Calu3 (cell line): ENCODE measurements around the gene CXCR5. TPM values are rescaled to one million over a fixed set of nuclear protein-coding genes. Genes with fewer than 3 reads are reported as not detected.

Experiments
- BruUV-seq: library from RNA; stranded (reverse); fragments of 400-500 nt; replicated peaks from 2 replicates; lab custom pipeline; 2021; lab: Mats Ljungman, UMichigan
- CTCF ChIA-PET: fragments of 300-600 bp; sonication (Branson Sonifier 250); formaldehyde crosslinking; loops from one replicate; lab custom pipeline; 2022; ENCODE audit warnings: antibody characterized with exemption; lab: Charles Lee
- DNase-seq: peaks from one replicate; pipeline ENCODE4 v3.0.0; 2022
- H3K27ac Mint-ChIP-seq: one replicate; pipeline ENCODE4 v1.8.0; 2022; ENCODE audit warnings: mixed read lengths; ENCODE audit not compliant: unreplicated experiment
- H3K27me3 Mint-ChIP-seq: one replicate; pipeline ENCODE4 v1.8.0; 2022; ENCODE audit warnings: mixed read lengths; ENCODE audit not compliant: unreplicated experiment
- H3K36me3 Mint-ChIP-seq: one replicate; pipeline ENCODE4 v1.8.0; 2022; ENCODE audit warnings: mild to moderate bottlenecking, moderate library complexity, mixed read lengths; ENCODE audit not compliant: insufficient read depth, unreplicated experiment
- H3K4me1 Mint-ChIP-seq: one replicate; pipeline ENCODE4 v1.8.0; 2022; ENCODE audit warnings: mild to moderate bottlenecking, low read depth, mixed read lengths; ENCODE audit not compliant: unreplicated experiment
- H3K4me3 Mint-ChIP-seq: one replicate; pipeline ENCODE4 v1.8.0; 2022; ENCODE audit warnings: mild to moderate bottlenecking, low read depth, moderate library complexity, mixed read lengths; ENCODE audit not compliant: unreplicated experiment
- H3K9me3 Mint-ChIP-seq: one replicate; pipeline ENCODE4 v1.8.0; 2022; ENCODE audit warnings: low read depth, mixed read lengths; ENCODE audit not compliant: unreplicated experiment
- CTCF ChIP-seq: fragments of 200-600 bp; IDR thresholded peaks from one replicate; pipeline ENCODE4 v1.8.0; 2022; ENCODE audit warnings: antibody characterized with exemption; ENCODE audit not compliant: unreplicated experiment
- intact Hi-C: fragments of 100-400 bp; cut with micrococcal nuclease; formaldehyde crosslinking; loops from one replicate; pipeline ENCODE4 v1.10.0; 2022; ENCODE audit not compliant: unreplicated experiment
- total RNA-seq: library from RNA; stranded (reverse); gene quantifications from 2 replicates; pipeline ENCODE4 v1.2.3, GENCODE V29; 2022

CXCR5 gene
- total RNA-seq, 1 experiment from 2014 or later: not detected

GRCh38 chr11:118898400-118899295, 15.0 kb downstream of the CXCR5 start:
- H3K36me3 Mint-ChIP-seq: peaks cover 71% of the 10 kb centered on the region
- no TSS peak for BruUV-seq

GRCh38 chr11:118899296-118899688, 15.6 kb downstream of the CXCR5 start:
- intact Hi-C loops: no loop called here
- no peaks in the 10 kb centered on the region for H3K27me3 Mint-ChIP-seq
- peaks cover 67% of the 10 kb centered on the region for H3K36me3 Mint-ChIP-seq
- BruUV-seq: no TSS peak
- no peaks in the 10 kb centered on the region for H3K9me3 Mint-ChIP-seq
- DNase-seq: no peak
- H3K27ac Mint-ChIP-seq: no peak overlapping the region
- TF ChIP-seq CTCF: no peak
- no peak overlapping the region for H3K4me3 Mint-ChIP-seq
- CTCF ChIA-PET: no interaction called here
- H3K4me1 Mint-ChIP-seq: peaks cover 10% of the 10 kb centered on the region

More at GRCh38 chr11:118898400-118899295, 15.0 kb downstream of the CXCR5 start:
- DNase-seq: no peak
- H3K27ac Mint-ChIP-seq: peak overlapping the region; percentile 30
- no peak for TF ChIP-seq CTCF
- no peak overlapping the region for H3K4me3 Mint-ChIP-seq
- H3K27me3 Mint-ChIP-seq: no peaks in the 10 kb centered on the region
- no peaks in the 10 kb centered on the region for H3K9me3 Mint-ChIP-seq
- intact Hi-C loops: no loop called here
- peaks cover 10% of the 10 kb centered on the region for H3K4me1 Mint-ChIP-seq
- CTCF ChIA-PET: no interaction called here

- DNase-seq: no peak
Measured at GRCh38 chr11:118899706-118900360, 16.1 kb downstream of the CXCR5 start.

More at GRCh38 chr11:118899706-118900360, 16.1 kb downstream of the CXCR5 start:
- H3K4me1 Mint-ChIP-seq: peaks cover 10% of the 10 kb centered on the region
- H3K27ac Mint-ChIP-seq: no peak overlapping the region
- intact Hi-C loops: no loop called here
- no peaks in the 10 kb centered on the region for H3K27me3 Mint-ChIP-seq
- H3K4me3 Mint-ChIP-seq: no peak overlapping the region
- H3K36me3 Mint-ChIP-seq: peaks cover 61% of the 10 kb centered on the region
- TF ChIP-seq CTCF: no peak
- CTCF ChIA-PET: no interaction called here
- H3K9me3 Mint-ChIP-seq: no peaks in the 10 kb centered on the region
- BruUV-seq: no TSS peak
